ENCODE measurements around the gene FGR. TPM values are rescaled to one million over a fixed set of nuclear protein-coding genes. Genes with fewer than 3 reads are reported as not detected.

Gene FGR
- total and polyA plus RNA-seq, 11 donors, result 1.1 to 25.9 (median 3.3) TPM

DNA sequence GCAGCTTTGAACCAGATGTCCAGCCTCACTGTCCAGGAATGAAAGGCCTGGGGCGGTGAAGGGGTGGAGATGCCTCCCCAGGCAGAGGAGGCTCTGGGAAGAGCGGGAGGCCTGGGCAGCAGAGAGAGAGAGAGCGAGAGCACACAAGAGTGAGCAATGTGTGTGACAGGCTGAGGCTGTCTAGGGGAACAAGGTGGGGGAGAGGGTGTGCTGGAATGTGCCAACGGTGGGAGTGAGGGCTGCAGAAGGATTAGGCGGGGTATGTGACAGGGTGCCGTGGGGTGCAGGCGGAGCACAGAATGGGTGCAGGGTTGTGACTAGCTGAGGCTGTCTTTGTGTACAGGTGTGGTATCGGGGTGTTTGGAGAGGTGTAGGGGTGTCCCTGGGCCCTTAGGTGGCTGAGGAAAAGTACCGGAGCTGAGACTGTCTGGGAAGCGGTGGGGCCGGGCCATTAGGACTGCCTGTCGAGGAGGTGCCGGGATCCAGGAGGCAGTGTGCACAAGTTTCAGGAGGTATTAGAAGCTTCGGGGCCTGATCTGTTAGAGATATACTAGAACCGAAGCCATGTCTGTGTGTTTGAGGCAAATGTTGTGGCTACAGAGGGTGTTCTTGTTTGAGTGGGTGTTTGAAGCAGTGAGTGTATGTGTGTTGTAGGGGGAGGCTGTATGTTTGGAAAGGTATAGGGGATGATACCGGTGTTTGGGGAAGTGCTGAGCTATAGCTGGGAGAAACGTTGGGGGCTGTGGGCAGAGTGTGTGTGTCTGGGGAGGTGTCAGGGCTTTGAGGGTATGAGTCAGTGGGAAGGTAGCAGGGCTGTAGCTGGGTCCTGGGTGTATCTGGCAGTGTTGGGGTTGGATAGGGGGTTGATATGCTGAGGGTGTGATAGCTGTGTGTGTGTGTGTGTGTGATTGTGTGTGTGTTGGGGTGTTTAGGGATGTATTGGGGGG is 40.1 kb downstream of the FGR start:
- 55 to 63% (median 58%) methylated on average over 17 of the region's 17 CpGs for WGBS, 4 donors
- ATAC-seq, result peak in 1 of 4 donors; percentile 2
- intact Hi-C loops (cut with DNase I), result loop anchor here in 1 of 10 donors (5.0 kb wide), 1 partner anchor 33 kb away; no protein-coding TSS in a partner anchor

DNA sequence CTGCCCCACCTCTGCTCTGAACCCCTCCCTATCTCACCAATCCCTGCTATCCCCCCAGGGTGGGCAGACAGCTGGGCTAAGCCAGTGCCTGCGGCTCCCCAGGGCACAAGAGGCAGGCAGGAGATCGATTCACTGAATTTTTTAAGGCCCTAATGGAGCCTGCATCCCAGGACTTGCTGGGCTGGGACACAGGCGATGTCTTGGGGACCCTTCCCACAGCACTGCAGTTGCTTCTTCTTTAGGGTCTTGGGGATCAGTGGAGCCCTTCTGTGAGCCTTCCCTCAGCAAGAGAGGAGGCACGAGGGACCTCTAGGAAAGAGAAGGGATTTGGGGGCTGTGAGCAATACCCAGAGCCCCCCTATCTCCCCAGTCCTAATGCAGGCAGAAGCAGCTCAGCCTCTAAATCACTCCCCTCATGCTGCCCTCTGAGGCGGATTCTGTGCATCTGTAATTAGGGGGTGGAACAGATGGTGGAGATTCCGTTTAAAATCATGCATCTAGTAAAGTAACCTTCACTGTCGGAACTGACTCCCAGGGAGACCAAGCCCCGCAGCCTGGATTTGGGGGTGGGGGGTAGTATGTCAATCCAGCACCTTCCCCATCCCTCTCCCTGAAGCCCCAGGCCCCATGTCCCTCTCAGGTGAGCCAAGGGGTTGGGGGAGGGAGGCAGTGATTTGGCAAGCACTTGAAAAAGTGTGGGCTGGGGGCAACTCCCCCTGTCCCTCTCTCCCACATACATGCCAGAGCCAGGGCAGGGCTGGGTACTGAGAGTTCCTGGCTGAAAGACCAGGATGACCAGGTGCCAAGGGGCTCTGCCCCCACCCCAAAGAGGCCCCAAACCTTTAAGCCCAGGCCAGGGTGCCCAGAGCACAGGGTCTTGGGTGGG is 41.1 kb downstream of the FGR start:
- intact Hi-C loops (cut with DNase I), result no loop called here

More for the DNA sequence above, 40.1 kb downstream of the FGR start:
- Histone ChIP-seq H3K36me3 (peaks cover 0 to 8% (median 0%) of the 10 kb centered on the region in 9 donors), H3K9me3 (no peaks in the 10 kb centered on the region), H3K27ac (peak overlapping the region in 10 of 12 donors; percentile 5 to 99 (median 74)), H3K4me1 (peaks cover 29 to 100% (median 97%) of the 10 kb centered on the region in 12 donors), H3K27me3 (no peaks in the 10 kb centered on the region), H3K4me3 (no peak overlapping the region)
- DNase-seq, result no peak
- TF ChIP-seq, protein P1, sequence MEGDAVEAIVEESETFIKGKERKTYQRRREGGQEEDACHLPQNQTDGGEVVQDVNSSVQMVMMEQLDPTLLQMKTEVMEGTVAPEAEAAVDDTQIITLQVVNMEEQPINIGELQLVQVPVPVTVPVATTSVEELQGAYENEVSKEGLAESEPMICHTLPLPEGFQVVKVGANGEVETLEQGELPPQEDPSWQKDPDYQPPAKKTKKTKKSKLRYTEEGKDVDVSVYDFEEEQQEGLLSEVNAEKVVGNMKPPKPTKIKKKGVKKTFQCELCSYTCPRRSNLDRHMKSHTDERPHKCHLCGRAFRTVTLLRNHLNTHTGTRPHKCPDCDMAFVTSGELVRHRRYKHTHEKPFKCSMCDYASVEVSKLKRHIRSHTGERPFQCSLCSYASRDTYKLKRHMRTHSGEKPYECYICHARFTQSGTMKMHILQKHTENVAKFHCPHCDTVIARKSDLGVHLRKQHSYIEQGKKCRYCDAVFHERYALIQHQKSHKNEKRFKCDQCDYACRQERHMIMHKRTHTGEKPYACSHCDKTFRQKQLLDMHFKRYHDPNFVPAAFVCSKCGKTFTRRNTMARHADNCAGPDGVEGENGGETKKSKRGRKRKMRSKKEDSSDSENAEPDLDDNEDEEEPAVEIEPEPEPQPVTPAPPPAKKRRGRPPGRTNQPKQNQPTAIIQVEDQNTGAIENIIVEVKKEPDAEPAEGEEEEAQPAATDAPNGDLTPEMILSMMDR (IDR thresholded peaks at IDR 0.05), result no peak
- TF ChIP-seq POLR2A (IDR thresholded peaks at IDR 0.05), result no peak

DNA sequence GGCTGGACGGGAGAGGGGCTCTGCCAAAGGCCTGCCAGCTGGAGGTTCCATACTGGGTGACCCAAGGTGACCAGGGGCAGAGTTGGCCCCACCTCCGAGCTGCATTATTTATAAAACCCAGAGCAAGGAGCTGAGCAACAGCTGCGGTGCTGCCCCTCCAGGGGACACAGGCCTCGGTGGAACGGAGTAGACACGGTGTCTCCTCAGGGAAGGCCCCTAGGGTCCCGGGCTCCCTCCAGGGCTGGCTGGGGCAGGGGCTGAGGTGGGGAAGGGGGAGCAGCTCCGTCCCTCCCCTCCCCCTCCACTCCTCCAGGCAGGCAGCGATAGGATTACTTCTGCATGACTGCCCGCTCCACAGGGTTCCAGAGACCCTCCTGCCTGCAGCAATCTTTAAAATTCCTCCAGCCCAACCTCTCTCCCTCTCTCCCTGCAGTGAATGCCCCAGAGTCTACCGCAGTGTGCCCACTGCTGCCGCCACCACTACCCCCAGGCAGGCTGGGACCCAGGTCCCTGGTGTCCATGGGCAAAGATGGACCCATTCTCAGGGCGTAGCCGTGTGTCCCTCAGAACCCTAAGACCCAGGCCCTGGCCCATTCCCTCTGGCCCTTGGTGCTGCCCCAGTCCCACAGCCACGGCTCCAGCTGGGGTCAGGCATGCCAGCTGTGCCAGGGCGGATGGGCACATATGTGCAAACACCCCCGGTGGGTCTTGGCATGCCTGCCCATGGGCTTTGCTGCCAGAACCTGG is 41.9 kb downstream of the FGR start:
- H3K36me3 ChIP-seq, result peaks cover 0 to 15% (median 0%) of the 10 kb centered on the region in 9 donors
- DNase-seq, result peak in 2 of 5 donors; percentile 38 to 74
- H3K4me1 ChIP-seq, result peaks cover 25 to 100% (median 96%) of the 10 kb centered on the region in 12 donors
- peak overlapping the region in 11 of 12 donors; percentile 10 to 99 (median 73) for H3K27ac ChIP-seq
- H3K27me3 ChIP-seq, result no peaks in the 10 kb centered on the region
- H3K4me3 ChIP-seq, result peak overlapping the region in 3 of 12 donors; percentile 4 to 6 (median 5)
- no peaks in the 10 kb centered on the region for H3K9me3 ChIP-seq
- WGBS, 4 donors, result 46 to 51% (median 48%) methylated on average over 10 to 17 of the region's 17 CpGs
- ATAC-seq, result peak in 3 of 4 donors; percentile 19 to 27 (median 26)
- TF ChIP-seq, protein P1 (IDR thresholded peaks at IDR 0.05), result no peak
- no peak for TF ChIP-seq POLR2A (IDR thresholded peaks at IDR 0.05)
- intact Hi-C loops (cut with DNase I), result no loop called here

More for the DNA sequence above, 41.1 kb downstream of the FGR start:
- WGBS, 4 donors, result 43 to 60% (median 60%) methylated on average over 5 to 8 of the region's 8 CpGs
- peak in 1 of 5 donors; percentile 38 for DNase-seq
- peaks cover 25 to 100% (median 97%) of the 10 kb centered on the region in 12 donors for H3K4me1 ChIP-seq
- no peaks in the 10 kb centered on the region for H3K27me3 ChIP-seq
- peaks cover 0 to 10% (median 0%) of the 10 kb centered on the region in 9 donors for H3K36me3 ChIP-seq
- no peaks in the 10 kb centered on the region for H3K9me3 ChIP-seq
- no peak overlapping the region for H3K4me3 ChIP-seq
- no peak for TF ChIP-seq POLR2A (IDR thresholded peaks at IDR 0.05)
- TF ChIP-seq, protein P1 (IDR thresholded peaks at IDR 0.05), result no peak
- no peak for ATAC-seq
- H3K27ac ChIP-seq, result peak overlapping the region in 11 of 12 donors; percentile 0 to 99 (median 73)

Measured in heart left ventricle (tissue), 16 donors.